K562 (cell line): ENCODE results near the gene COL5A1. TPM values are rescaled to one million over a fixed set of nuclear protein-coding genes. Genes with fewer than 3 reads are reported as not detected.

Experiments
- CCAR2 ChIP-seq: fragments of 200-400 bp; formaldehyde crosslinking; IDR thresholded peaks from 2 replicates; pipeline ENCODE4 v1.6.1; 2017; ENCODE audit warnings: mild to moderate bottlenecking, low read depth, low read length
- HLTF ChIP-seq: fragments of 450-650 bp; IDR thresholded peaks from 2 replicates; pipeline ENCODE4 v1.6.1; 2016
- ZNF280A ChIP-seq: fragments of 450-650 bp; IDR thresholded peaks from 2 replicates; pipeline ENCODE4 v1.6.1; 2018; ENCODE audit warnings: mild to moderate bottlenecking, low read depth; ENCODE audit not compliant: partially characterized antibody
- ZNF639 ChIP-seq, 2 experiments: fragments of 200-800 bp in 1 of 2; sonication (Bioruptor generic) in 1 of 2; sonication (generic) in 1 of 2; formaldehyde crosslinking in 1 of 2; IDR thresholded peaks in 1 of 2; conservative IDR thresholded peaks in 1 of 2; 2 replicates each; pipeline versions ENCODE4 v1.5.0 to v1.6.1; 2016 to 2020; ENCODE audit warnings: missing compliant biosample characterization in 1 of 2, missing genetic modification characterization in 1 of 2, missing genetic modification reagents in 1 of 2
- ZNF785 ChIP-seq: fragments of 250-450 bp; sonication (Bioruptor Pico); IDR thresholded peaks from 2 replicates; pipeline ENCODE4 v1.4.0; 2020; ENCODE audit warnings: mild to moderate bottlenecking
- polyA plus RNA-seq, 8 experiments: library from polyadenylated mRNA; depleted of rRNA in 4 of 8; stranded (reverse) in 5 of 8; unstranded in 3 of 8; fragments of >200 nt; fragmentation: Nextera tagmentation in 2 of 8; fragmentation: Illumina TruSeq in 1 of 8; extraction: Ambion mirVana in 2 of 8; extraction: Trizol in 1 of 8; gene quantifications; 2 replicates each; pipeline versions ENCODE4 v1.2.1 to v1.2.3, GENCODE V29; 2011 to 2014; ENCODE audit warnings: inconsistent platforms in 1 of 8, missing spikeins in 1 of 8
- total RNA-seq, 7 experiments: library from RNA; depleted of rRNA in 6 of 7; stranded (reverse); fragments of >200 nt in 6 of 7; fragmentation: Illumina TruSeq in 2 of 7; extraction: Trizol in 2 of 7; gene quantifications; 2 replicates each; pipeline versions ENCODE4 v1.2.1 to v1.2.3, GENCODE V29; 2011 to 2021; ENCODE audit warnings: low replicate concordance in 1 of 7
- TF ChIP-seq, protein P1 (sequence below): sonication (generic); formaldehyde crosslinking; IDR thresholded peaks from 2 replicates; pipeline ENCODE4 v1.8.0; 2022; ENCODE audit warnings: mild to moderate bottlenecking, low read depth, missing genetic modification reagents

COL5A1 gene
- total and polyA plus RNA-seq, 9 of the 15 experiments (the other 6 are each of a cell fraction or from before 2014, with no cell fraction given): under 0.01 to 0.13 (median 0.04) TPM; not detected in 6

DNA sequence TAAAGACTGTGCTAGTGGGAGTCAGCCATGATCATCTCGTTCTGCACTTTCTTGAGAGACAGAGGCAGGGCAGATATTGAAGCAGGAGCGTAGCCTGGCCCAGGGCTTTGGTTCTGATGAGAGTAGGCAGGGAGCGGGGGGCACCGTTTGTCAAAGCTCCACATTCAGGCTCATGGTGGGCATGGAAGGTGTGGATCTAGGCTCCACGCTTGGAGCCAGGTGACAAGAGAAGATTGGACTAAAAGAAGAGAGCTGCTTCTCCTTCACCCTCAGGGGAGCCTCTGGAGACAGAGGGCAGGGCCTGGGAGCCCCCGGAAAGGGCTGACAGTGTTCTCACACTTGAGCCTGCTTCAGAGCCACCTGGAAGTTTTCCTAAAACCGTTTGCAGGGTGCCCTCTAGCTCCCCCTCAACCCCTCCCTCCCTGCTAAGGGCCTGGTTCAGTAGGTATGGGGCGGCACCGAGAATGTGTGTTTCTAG, 214.3 kb downstream of the COL5A1 start (continued):
- no peak for TF ChIP-seq CCAR2
- no peak for TF ChIP-seq ZNF785 (CRISPR knock-in tag)
- TF ChIP-seq ZNF639 (CRISPR knock-in tag; conservative IDR thresholded peaks at IDR 0.05 in 1 of 2, IDR thresholded peaks at IDR 0.05 in 1 of 2): no peak
- no peak for TF ChIP-seq HLTF
- TF ChIP-seq, protein P1, sequence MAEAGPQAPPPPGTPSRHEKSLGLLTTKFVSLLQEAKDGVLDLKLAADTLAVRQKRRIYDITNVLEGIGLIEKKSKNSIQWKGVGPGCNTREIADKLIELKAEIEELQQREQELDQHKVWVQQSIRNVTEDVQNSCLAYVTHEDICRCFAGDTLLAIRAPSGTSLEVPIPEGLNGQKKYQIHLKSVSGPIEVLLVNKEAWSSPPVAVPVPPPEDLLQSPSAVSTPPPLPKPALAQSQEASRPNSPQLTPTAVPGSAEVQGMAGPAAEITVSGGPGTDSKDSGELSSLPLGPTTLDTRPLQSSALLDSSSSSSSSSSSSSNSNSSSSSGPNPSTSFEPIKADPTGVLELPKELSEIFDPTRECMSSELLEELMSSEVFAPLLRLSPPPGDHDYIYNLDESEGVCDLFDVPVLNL (CRISPR knock-in tag): no peak
- no peak for TF ChIP-seq ZNF280A
- TF ChIP-seq, all 486 proteins: peak for 0
